HepG2 (cell line): Measurements from ENCODE around the gene SMTNL1. TPM values are rescaled to one million over a fixed set of nuclear protein-coding genes. Genes with fewer than 3 reads are reported as not detected.
A peak's percentile ranks its signal among the peaks of the same experiment; 100 is the strongest.

Source experiments
- ATF7-NPFF ChIP-seq: sonication (generic); formaldehyde crosslinking; IDR thresholded peaks from 2 replicates; pipeline ENCODE4 v1.8.1; 2023; ENCODE audit warnings: mild to moderate bottlenecking, low read depth, missing genetic modification reagents, moderate library complexity
- BCL3 ChIP-seq: sonication (generic); formaldehyde crosslinking; IDR thresholded peaks from 2 replicates; pipeline ENCODE4 v1.5.1; 2020; ENCODE audit warnings: mild to moderate bottlenecking, missing genetic modification reagents, moderate library complexity
- CBX1 ChIP-seq: IDR thresholded peaks from one replicate; pipeline ENCODE4 v1.6.1; 2016; ENCODE audit warnings: antibody characterized with exemption, low read depth
- ETV6 ChIP-seq: sonication (generic); formaldehyde crosslinking; conservative IDR thresholded peaks from 2 replicates; pipeline ENCODE4 v1.4.0; 2020; ENCODE audit warnings: missing genetic modification reagents
- GATAD1 ChIP-seq: IDR thresholded peaks from 2 replicates; pipeline ENCODE4 v1.6.1; 2016; ENCODE audit warnings: missing genetic modification reagents, missing compliant biosample characterization
- GZF1 ChIP-seq: sonication (generic); formaldehyde crosslinking; IDR thresholded peaks from 2 replicates; pipeline ENCODE4 v1.5.1; 2020; ENCODE audit warnings: mild to moderate bottlenecking, missing genetic modification reagents
- ISL2 ChIP-seq: sonication (generic); formaldehyde crosslinking; IDR thresholded peaks from 2 replicates; pipeline ENCODE4 v1.5.0; 2020; ENCODE audit warnings: missing genetic modification reagents
- ISX ChIP-seq: sonication (generic); formaldehyde crosslinking; conservative IDR thresholded peaks from 2 replicates; pipeline ENCODE4 v1.5.0; 2020; ENCODE audit warnings: missing genetic modification reagents
- MLLT10 ChIP-seq: sonication (generic); formaldehyde crosslinking; IDR thresholded peaks from 2 replicates; pipeline ENCODE4 v1.4.0; 2020; ENCODE audit warnings: missing genetic modification reagents
- RCOR2 ChIP-seq: IDR thresholded peaks from 2 replicates; pipeline ENCODE4 v1.6.1; 2016; ENCODE audit warnings: missing biosample characterization, missing genetic modification reagents
- SETDB1 ChIP-seq: sonication (generic); formaldehyde crosslinking; IDR thresholded peaks from 2 replicates; pipeline ENCODE4 v1.5.1; 2020; ENCODE audit warnings: missing genetic modification reagents, mild to moderate bottlenecking, borderline replicate concordance
- THYN1 ChIP-seq: sonication (generic); formaldehyde crosslinking; IDR thresholded peaks from 2 replicates; pipeline ENCODE4 v1.8.1; 2023; ENCODE audit warnings: low read depth, mild to moderate bottlenecking, moderate library complexity, missing genetic modification reagents, borderline replicate concordance
- ZBTB7B ChIP-seq: sonication (generic); formaldehyde crosslinking; IDR thresholded peaks from 2 replicates; pipeline ENCODE4 v1.4.0; 2020; ENCODE audit warnings: missing genetic modification reagents
- ZNF263 ChIP-seq: sonication (generic); formaldehyde crosslinking; IDR thresholded peaks from 2 replicates; pipeline ENCODE4 v1.4.0; 2020; ENCODE audit warnings: missing genetic modification reagents
- ZNF276 ChIP-seq: sonication (generic); formaldehyde crosslinking; IDR thresholded peaks from 2 replicates; pipeline ENCODE4 v1.4.0; 2020; ENCODE audit warnings: mild to moderate bottlenecking, low read depth, missing genetic modification reagents
- ZNF430 ChIP-seq: sonication (generic); formaldehyde crosslinking; IDR thresholded peaks from 2 replicates; pipeline ENCODE4 v1.9.0; 2021; ENCODE audit warnings: mild to moderate bottlenecking, missing genetic modification reagents
- ZNF7 ChIP-seq: IDR thresholded peaks from 2 replicates; pipeline ENCODE4 v1.6.1; 2016; ENCODE audit warnings: missing biosample characterization, missing genetic modification reagents
- polyA plus RNA-seq, 8 experiments: library from polyadenylated mRNA; depleted of rRNA in 3 of 8; stranded (reverse) in 7 of 8; unstranded in 1 of 8; fragments of >200 nt; fragmentation: Illumina TruSeq in 4 of 8; extraction: Trizol in 4 of 8; gene quantifications; 2 replicates each; pipeline versions ENCODE4 v1.2.1 to v1.2.3, GENCODE V29; 2011 to 2016; ENCODE audit warnings: low read depth in 4 of 8, missing spikeins in 1 of 8, mixed read lengths in 1 of 8; ENCODE audit not compliant: insufficient read depth in 1 of 8
- total RNA-seq, 5 experiments: library from RNA; depleted of rRNA; stranded (reverse); fragments of >200 nt; fragmentation: Illumina TruSeq; extraction: Trizol; gene quantifications; 2 replicates each; pipeline ENCODE4 v1.2.3, GENCODE V29; 2016; ENCODE audit warnings: low read depth in 1 of 5
- TF ChIP-seq, protein P1 (sequence below): sonication (generic); formaldehyde crosslinking; IDR thresholded peaks from 2 replicates; pipeline ENCODE4 v1.4.0; 2020; ENCODE audit warnings: missing genetic modification reagents
- TF ChIP-seq, protein P2 (sequence below): sonication (generic); formaldehyde crosslinking; IDR thresholded peaks from 2 replicates; pipeline ENCODE4 v1.8.0; 2022; ENCODE audit warnings: low read depth, missing genetic modification reagents
- TF ChIP-seq, protein P3 (sequence below): sonication (generic); formaldehyde crosslinking; IDR thresholded peaks from 2 replicates; pipeline ENCODE4 v1.4.0; 2020; ENCODE audit warnings: missing genetic modification reagents, mild to moderate bottlenecking, borderline replicate concordance

Gene SMTNL1
- total and polyA plus RNA-seq, 2 of the 13 experiments (the other 11 are each of a cell fraction or from before 2014, with no cell fraction given) = 0.04 TPM; not detected in 1

DNA sequence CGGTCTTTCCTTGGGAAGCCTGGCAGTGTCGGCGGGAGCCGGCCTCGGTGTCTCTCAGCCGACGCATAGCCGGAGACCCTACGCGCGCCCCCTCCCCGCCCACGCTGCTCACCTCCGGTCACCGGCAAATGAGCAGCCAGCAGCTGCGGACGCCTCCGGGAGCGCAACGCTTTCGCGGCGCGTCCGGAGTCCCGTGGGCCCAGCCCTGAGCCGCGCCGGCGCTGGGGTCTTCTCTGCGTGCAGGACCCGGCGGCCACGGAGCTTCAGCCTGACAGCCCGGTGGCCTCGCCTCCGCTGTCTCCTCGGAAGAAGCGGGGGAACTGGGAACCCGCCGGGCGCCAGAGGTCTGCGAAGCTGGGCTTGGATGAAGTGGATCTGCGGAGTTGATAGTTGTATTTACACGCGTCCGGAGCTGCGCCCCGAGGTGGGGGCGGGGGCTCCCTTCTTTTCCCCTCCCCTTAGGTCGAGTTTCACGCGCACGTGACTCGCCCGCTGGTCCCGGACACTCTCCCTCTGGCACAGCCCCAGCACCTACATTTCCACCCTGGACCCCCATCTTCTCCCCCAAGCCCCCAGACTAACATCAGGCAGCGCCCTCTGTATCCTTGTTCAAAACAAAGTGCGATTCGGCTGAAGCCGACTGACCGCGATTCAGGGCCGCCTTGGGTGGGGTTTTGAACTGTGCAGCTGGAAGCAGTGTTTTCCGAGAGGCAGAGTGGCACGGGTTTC is 21.9 kb upstream of the SMTNL1 start, which contains the start of gene SLC43A1 (continued):
- TF ChIP-seq ZNF276 (CRISPR knock-in tag) (no peak), ISX (CRISPR knock-in tag) (no peak), THYN1 (CRISPR knock-in tag) (0 out of 2 replicates have a peak, but pooled peaks have one; percentile 17), GATAD1 (CRISPR knock-in tag) (no peak), ZNF430 (CRISPR knock-in tag) (no peak), GZF1 (no peak), ATF7-NPFF (CRISPR knock-in tag) (peak; percentile 80; the same call in 1 of the 2 replicates), SETDB1 (CRISPR knock-in tag) (no peak), ZNF263 (CRISPR knock-in tag) (no peak), MLLT10 (no peak), RCOR2 (CRISPR knock-in tag) (no peak), ZBTB7B (CRISPR knock-in tag) (peak; percentile 59; the same call in 1 of the 2 replicates), ZNF7 (no peak), CBX1 (no peak), BCL3 (CRISPR knock-in tag) (no peak), ISL2 (CRISPR knock-in tag) (peak; percentile 21; the same call in 1 of the 2 replicates), ETV6 (no peak)
- TF ChIP-seq, protein P1, sequence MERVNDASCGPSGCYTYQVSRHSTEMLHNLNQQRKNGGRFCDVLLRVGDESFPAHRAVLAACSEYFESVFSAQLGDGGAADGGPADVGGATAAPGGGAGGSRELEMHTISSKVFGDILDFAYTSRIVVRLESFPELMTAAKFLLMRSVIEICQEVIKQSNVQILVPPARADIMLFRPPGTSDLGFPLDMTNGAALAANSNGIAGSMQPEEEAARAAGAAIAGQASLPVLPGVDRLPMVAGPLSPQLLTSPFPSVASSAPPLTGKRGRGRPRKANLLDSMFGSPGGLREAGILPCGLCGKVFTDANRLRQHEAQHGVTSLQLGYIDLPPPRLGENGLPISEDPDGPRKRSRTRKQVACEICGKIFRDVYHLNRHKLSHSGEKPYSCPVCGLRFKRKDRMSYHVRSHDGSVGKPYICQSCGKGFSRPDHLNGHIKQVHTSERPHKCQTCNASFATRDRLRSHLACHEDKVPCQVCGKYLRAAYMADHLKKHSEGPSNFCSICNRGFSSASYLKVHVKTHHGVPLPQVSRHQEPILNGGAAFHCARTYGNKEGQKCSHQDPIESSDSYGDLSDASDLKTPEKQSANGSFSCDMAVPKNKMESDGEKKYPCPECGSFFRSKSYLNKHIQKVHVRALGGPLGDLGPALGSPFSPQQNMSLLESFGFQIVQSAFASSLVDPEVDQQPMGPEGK (CRISPR knock-in tag) = peak; percentile 98
- TF ChIP-seq, protein P2, sequence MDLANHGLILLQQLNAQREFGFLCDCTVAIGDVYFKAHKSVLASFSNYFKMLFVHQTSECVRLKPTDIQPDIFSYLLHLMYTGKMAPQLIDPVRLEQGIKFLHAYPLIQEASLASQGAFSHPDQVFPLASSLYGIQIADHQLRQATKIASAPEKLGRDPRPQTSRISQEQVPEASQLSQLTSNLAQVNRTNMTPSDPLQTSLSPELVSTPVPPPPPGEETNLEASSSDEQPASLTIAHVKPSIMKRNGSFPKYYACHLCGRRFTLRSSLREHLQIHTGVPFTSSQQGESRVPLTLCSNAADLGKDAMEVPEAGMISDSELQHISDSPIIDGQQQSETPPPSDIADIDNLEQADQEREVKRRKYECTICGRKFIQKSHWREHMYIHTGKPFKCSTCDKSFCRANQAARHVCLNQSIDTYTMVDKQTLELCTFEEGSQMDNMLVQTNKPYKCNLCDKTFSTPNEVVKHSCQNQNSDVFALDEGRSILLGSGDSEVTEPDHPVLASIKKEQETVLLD (CRISPR knock-in tag) = no peak
- TF ChIP-seq, protein P3, sequence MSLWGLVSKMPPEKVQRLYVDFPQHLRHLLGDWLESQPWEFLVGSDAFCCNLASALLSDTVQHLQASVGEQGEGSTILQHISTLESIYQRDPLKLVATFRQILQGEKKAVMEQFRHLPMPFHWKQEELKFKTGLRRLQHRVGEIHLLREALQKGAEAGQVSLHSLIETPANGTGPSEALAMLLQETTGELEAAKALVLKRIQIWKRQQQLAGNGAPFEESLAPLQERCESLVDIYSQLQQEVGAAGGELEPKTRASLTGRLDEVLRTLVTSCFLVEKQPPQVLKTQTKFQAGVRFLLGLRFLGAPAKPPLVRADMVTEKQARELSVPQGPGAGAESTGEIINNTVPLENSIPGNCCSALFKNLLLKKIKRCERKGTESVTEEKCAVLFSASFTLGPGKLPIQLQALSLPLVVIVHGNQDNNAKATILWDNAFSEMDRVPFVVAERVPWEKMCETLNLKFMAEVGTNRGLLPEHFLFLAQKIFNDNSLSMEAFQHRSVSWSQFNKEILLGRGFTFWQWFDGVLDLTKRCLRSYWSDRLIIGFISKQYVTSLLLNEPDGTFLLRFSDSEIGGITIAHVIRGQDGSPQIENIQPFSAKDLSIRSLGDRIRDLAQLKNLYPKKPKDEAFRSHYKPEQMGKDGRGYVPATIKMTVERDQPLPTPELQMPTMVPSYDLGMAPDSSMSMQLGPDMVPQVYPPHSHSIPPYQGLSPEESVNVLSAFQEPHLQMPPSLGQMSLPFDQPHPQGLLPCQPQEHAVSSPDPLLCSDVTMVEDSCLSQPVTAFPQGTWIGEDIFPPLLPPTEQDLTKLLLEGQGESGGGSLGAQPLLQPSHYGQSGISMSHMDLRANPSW (CRISPR knock-in tag) = no peak
